Colon (tissue), 2 donors: Measurements from ENCODE around the gene LGSN.
"Not testable (repeated sequence)": the region's sequence is repeated elsewhere in the genome, so short reads cannot be mapped to it uniquely, and the experiment has no call there.

ENCODE experiments used
- FAIRE-seq: peaks from 2 replicates; lab custom pipeline; 2012; peaks lifted over from hg19 to GRCh38; lab: Jason Lieb, UNC
- donor health status: control.
- donor health status: control.

The LGSN gene, protein sequence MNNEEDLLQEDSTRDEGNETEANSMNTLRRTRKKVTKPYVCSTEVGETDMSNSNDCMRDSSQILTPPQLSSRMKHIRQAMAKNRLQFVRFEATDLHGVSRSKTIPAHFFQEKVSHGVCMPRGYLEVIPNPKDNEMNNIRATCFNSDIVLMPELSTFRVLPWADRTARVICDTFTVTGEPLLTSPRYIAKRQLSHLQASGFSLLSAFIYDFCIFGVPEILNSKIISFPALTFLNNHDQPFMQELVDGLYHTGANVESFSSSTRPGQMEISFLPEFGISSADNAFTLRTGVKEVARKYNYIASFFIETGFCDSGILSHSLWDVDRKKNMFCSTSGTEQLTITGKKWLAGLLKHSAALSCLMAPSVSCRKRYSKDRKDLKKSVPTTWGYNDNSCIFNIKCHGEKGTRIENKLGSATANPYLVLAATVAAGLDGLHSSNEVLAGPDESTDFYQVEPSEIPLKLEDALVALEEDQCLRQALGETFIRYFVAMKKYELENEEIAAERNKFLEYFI

DNA sequence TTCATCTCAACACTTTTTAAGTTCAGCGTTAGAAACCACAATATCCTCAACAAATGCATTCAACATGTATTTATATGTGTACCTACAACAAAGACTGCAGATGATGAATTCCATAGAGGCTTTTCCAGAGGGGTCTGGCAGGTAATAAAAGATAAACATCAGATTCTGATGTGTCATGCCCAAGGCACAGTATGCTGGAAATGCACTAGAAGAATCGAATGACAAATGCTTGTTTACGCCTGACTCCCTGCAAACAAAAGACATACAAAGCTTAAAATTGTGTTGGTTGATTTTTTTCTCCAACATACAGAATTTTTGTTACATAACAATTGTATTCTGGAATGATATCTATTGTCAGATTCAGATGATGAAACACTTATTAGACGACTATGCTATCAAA is at the start of gene LGSN:
LGSN (minus strand) TSS at position 45 of the 400 bp plus-strand sequence; CDS start at position 5, 40 bp downstream.
- FAIRE-seq = no peak

DNA sequence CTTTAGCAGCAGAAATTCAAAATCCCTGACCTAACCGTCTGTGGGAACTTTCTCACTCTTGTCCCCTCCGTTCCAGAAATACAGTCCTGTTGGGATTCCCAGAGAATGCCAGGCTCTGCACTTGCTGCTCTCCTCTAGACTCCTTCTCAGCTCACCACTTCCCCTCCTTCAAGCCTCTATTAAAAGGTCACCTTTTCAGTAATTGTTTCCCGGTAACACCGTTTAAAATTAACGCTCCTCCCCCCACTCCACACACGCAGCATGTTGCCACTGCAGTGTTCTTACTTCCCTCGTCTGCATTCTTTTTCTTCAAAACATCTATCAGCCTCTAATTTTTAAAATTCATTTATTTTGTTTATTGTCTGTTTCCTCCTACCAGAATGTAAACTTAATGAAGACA is 48.6 kb upstream of the LGSN start:
- FAIRE-seq = no peak

DNA sequence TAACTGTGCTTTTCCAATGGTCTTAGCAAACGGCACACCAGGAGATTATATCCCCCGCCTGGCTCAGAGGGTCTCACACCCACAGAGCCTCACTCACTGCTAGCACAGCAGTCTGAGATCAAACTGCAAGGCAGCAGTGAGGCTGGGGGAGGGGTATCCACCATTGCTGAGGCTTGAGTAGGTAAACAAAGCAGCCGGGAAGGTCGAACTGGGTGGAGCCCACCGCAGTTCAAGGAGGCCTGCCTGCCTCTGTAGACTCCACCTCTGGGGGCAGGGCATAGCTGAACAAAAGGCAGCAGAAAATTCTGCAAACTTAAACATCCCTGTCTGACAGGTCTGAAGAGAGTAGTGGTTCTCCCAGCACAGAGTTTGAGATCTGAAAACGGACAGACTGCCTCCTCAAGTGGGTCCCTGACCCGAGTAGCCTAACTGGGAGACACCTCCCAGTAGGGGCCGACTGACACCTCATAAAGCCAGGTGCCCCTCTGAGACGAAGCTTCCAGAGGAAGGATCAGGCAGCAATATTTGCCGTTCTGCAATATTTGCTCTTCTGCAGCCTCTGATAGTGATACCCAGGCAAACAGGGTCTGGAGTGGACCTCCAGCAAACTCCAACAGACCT is 42.8 kb upstream of the LGSN start:
- FAIRE-seq = not testable (repeated sequence)

DNA sequence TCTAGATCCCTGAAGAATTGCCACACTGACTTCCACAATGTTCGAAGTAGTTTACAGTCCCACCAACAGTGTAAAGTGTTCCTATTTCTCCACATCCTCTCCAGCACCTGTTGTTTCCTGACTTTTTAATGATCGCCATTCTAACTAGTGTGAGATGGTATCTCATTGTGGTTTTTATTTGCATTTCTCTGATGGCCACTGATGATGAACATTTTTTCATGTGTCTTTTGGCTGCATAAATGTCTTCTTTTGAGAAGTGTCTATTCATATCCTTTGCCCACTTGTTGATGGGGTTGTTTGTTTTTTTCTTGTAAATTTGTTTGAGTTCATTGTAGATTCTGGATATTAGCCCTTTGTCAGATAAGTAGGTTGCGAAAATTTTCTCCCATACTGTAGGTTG is 37.6 kb upstream of the LGSN start:
- not testable (repeated sequence) for FAIRE-seq

DNA sequence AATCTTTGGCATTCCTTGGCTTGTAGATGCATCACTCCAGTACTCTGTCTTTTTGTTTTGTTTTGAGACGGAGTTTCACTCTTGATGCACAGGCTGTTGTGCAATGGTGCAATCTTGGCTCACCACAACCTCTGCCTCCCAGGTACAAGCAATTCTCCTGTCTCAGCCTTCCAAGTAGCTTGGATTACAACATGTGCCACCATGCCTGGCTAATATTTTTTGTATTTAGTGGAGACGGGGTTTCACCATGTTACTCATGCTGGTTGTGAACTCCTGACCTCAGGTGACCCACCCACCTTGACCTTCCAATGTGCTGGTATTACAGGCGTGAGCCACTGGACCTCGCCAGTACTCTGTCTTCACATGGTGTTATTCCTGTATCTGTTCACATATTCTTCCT is 35.8 kb upstream of the LGSN start:
- no peak for FAIRE-seq

DNA sequence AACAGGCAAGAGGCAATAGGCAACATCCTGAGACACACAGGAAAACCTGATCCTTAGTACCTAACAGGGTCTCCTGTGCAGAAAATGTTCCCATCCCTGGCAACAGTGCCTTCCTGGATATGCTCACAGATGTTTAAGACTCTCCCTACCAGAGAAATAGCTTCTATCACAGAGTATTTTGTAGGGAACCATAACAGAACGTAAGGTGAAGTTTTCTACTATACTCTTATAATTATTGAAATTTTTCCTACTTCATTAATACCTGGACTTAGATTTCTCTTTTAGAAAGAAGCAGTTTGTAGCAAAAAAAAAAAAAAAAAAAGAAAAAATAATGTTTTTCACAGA is 33.5 kb upstream of the LGSN start:
- no peak for FAIRE-seq

DNA sequence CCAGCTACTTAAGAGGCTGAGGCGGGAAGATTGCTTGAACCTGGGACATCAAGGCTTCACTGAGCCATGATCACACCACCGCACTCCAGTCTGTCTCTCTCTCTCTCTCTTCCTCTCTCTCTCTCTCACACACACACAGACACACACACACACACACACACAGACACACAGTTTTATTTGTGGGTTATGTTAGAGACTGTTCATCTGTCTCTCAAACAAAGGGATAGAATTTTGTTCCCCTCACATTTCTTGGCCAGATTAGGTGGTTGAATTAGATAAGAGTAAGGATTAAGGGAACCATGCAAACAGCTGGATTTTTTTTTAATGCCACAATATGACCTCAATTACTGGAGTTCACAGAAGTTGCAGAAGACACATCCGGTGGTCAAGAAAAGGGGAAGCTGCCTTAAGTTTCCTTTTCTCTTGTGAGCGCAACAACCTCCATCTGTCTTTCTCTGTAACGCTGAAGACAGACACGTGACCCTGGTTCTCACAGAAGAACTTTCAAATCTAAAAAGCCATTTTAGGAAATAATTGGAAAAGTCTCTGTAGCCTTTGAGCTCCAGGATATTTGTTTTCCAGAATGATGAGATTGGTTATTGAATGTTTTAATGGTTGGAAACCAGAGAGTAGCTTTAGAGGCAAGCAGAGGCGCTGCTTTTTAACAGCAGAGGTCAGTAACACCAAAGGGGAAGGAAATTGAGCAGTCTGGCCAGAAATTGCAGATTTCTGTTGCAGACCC is 32.9 kb upstream of the LGSN start:
- FAIRE-seq = no peak

DNA sequence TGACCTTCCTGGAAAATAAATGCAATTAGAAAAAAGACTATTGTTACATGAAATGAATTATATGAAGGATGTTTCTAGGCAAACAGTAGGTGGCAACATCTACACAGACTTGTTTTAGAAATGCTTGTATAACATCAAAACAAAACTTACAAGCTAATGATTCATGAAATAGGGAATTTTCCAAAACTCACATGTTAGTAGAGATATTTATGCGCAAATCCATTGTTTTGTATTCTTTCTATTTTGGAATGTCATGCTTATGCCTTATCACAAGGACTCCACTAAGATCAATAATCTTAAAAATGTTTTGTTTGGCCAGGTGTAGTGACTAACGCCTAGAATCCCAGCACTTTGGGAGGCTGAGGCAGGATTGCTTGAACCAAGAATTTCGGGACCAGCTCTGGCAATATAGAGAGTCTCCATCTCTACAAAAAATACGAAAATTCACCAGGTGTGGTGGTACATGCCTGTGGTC is 32.3 kb upstream of the LGSN start:
- FAIRE-seq = no peak

DNA sequence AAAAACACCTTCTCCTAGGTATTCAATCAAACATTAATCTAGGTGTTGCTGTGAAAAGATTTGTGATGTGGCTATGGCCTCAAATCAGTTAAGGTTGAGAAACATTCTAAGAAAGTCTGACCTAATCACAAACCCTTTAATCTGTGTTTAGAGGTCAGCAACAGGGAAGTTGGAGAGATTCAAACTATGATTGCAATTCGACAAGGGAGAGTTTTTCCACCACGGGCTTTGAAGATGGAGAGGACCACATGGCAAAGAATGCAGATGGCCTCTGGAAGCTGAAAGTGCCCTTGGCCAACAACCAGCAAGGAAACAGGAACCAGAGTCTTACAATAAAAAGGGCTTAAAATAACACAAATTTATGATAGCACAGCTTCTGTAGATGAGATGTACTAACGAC is 29.6 kb upstream of the LGSN start:
- FAIRE-seq = no peak

DNA sequence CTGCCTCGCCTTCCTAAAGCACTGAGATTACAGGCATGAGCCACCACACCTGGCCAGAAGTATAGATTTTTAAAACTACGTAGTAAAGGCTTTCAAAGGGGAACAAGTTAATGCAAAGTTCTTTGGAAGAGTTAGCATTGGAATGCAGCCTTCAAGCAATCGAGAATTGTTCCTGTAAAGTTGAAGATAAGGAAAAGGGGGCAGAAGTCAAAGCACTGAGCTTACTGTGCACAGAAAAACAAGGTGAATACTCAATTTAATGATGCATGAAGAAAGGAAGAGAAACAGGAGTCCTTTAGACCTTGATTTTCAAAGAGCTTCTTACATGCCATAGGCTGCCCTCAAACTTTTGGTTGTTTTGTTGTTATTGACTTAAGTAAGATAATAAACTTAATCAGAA is 29.1 kb upstream of the LGSN start:
- no peak for FAIRE-seq

DNA sequence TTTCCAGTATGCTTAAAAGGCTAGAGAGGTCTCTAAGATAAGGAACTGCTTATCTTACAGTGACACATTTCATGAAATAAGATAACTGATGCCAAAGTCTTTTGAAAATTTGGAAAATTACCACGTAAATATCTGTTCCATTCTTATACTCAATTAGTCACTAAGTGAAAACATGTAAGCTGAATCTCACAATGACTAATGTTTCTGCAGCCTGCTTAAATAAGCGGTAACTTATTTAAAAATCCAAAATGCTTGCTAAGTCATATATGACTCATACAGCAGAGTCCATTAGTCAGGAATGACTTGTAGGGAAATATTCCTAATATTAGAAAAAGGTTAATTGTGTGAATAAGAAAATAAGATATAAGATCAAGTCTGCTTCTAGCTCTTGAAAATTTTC is 27.8 kb upstream of the LGSN start:
- no peak for FAIRE-seq

DNA sequence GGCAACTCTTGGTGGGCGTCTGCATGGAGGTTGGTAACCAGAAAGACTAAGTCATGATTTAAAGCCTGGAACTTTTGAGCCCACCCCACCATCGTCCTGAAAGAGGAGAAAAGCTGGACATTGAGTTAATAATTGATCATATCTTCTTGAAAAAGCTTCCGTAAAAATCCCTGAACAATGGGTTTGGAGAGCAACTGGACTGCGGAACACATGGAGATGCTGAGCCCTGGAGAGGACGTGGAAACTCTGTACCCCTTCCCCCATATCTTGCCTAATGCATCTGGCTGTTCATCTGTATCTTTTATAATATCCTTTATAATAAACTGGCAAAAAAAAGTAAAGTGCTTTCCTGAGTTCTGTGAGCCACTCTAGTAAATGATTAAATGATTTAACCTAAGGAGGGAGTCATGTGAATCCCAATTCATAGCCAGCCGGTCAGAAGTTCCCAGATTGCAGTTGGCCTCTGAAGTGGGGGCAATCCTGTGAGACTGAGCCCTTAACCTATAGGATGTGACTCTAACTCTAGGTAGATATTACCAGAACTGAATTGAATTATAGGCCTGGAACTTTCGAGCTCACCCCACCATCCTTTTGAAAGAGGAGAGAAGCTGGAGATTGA is 26.5 kb upstream of the LGSN start:
- FAIRE-seq = no peak

DNA sequence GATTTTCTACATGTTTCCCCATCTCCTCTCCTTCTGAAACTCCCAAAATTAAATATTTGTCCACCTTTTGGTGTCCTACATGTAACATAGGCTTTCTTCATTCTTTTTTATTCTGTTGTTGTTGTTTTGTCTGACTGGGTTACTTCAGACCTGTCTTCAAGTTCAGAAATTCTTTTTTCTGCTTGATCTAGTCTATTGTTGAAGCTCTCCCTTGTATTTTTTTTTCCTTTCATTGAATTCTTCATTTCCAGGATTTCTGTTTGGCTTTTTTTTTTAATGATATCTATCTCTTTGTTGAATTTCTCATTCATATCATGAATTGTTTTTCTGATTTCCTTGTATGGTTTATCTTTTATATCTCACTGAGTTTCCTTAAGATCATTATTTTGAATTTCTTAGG is 20.6 kb upstream of the LGSN start:
- FAIRE-seq = no peak

DNA sequence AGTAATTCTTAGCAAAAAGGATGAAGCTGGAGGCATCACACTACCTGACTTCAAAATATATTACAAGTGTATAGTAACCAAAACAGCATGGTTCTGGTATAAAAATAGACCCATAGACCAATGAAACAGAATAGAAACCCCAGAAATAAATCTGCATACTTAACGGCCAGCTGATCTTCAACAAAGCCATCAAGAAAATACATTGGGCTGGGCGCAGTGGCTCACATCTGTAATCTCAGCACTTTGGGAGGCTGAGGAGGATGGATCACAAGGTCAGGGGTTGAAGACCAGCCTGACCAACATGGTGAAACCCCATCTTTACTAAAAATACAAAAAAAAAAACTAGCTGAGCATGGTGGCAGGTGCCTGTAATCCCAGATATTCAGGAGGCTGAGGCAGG is 14.9 kb upstream of the LGSN start:
- FAIRE-seq = not testable (repeated sequence)

DNA sequence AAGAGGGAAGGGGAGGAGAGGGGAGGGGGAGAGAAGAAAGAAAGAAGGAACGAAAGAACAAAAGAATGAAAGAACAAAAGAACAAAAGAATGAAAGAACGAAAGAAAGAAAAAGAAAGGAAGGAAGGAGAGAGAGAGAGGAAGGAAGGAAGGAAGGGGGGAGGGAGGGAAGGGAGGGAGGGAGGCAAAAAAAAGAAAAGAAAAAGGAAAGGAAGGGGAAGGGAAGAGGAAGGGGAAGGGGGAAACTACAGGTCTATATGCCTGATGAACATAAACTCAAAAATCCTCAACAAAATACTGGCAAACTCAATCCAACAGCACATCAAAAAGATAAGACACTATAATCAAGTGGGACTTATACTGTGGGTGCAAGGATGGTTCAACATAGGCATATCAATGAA is 13.7 kb upstream of the LGSN start:
- no peak for FAIRE-seq

DNA sequence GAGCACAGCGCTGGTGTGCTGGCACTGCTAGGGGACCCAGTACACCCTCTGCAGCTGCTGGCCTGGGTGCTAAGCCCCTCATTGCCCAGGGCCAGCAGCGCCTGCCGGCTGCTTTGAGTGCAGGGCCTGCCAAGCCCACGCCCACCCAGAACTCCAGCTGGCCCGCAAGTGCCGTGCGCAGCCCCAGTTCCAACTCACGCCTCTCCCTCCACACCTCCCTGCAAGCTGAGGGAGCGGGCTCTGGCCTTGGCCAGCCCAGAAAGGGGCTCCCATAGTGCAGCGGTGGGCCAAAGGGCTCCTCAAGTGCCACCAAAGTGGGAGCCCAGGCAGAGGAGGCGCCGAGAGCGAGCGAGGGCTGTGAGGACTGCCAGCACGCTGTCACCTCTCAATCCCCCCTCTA is 6.8 kb upstream of the LGSN start:
- not testable (repeated sequence) for FAIRE-seq

DNA sequence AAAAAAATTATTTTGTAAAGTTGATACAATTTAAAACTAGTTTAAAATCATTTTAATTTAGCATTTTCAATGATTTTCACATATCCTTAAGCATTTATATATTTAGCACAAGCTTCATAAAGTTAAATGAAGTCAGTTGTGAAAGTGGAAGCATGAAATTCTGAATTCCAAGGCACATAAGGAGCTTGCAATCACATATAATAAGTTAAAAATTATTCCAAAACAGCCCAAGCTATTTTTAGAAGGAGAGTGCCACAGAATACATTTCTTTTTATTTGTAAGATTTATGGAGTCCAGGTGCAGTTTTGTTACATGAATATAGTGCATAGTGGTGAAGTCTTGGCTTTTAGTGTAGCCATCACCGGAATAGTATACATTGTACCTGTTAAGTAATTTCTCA is 3.2 kb upstream of the LGSN start:
- no peak for FAIRE-seq

DNA sequence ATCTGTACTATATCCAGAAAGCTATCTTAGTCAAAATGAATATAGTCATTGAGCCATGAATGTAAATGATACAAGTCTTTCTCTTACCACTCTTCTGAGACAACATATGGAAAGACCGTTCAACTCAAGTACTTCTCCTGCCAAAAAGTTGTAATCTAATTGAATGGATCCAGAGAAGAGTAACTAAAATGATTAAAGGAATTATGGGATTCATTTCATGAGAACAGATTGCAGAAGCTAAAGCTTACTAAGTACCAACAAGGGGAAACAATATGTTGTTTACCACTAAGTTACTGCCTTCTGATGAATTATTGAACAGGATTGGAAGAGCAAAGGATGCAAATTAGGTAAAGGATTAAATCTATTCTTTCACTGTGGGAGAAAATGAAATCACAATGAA is 2.0 kb upstream of the LGSN start:
- FAIRE-seq = no peak

DNA sequence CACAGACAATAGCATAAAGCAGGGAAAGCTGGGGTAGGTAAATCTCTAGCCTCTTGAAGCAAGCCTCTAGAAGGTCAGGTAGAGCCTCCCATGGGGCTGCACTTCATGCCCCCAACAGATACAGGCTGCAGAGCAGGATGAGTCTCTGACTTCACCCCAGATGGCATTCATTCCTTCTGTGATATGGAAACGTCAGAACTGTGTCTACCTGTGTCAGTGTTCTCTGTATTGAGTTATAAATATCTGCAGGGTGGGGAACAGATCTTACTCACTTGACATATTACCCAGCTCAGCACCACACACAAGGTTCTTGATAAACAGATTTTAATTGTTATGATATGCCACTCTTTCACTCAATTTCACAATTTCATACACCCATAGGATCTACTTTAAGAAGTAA is 2.1 kb downstream of the LGSN start:
- FAIRE-seq = no peak

DNA sequence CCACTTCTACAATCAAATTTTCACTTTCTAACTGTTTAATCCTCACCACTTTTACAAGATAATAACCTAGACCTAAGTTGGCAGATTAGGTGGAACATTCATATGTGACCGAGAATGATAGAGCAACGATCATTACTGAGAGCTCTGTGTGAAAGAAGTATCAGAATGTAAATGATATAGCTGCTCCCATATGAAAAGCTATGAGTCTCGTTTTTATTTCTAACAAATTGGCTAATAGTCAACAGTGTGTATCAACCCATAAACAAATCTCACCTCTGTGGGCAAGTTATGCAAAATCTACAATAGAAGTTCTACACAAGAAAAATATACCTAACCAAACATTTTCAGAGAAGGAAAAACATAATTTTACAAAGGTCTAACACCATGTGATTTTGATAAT is 3.7 kb downstream of the LGSN start:
- no peak for FAIRE-seq

DNA sequence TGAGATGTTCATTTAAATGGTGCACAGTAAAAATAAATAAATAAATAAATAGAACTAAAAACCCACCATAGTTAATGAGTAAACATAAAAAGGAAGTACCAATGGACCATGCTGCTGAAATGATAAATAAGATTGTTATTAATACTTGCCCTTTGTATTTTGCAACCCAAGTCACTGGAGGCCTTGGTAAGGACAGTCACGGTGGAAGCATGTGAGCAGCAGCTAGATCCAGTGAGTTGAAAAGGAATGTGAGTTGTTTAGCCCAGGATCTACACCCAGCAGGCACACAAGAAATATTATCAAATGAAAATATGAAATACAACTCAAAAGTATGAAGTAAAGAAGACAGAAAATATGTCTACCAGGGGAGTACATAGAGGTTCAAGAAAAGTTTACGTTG is 6.7 kb downstream of the LGSN start:
- no peak for FAIRE-seq

DNA sequence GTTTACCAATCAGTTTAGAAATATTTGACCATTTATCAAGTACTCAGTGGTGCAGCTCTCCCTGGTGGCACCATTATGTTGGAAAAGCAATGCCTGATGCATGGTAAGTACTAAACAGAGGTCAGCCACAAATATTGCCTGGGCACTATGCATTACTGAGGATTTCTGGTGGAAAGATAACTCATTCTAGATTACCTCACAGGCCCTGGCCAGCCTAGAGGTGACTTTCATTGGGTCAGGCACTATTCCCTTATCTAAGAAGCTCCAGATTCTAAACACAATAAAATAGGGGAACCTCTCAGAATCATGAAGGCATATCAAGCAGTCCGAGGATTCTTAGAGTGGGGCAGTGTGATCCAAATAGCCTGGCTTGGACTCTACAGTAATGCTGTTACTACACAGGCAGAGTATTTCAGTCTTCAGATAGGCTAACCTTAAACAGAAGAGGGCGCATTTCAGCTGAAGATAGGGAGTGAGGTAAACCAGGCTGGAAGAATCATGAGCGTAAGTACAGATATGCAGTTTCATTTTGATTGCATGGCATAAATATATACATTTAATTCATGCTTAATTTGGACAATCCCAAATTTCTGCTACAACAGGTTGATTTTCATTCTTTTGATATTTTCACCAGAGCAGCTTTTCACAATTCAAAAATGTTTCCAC is 12.1 kb downstream of the LGSN start:
- FAIRE-seq = no peak
